ENCODE measurements around the gene SCCPDH. TPM values are rescaled to one million over a fixed set of nuclear protein-coding genes. Genes with fewer than 3 reads are reported as not detected.

SCCPDH gene
- total and polyA plus RNA-seq, 2 donors (not counting 1 experiment from before 2014, with no cell fraction given): 1.7 to 6.6 TPM

- ChIA-PET POLR2A (no interaction called here), CTCF (no interaction called here)
- no peak overlapping the region for H3K9ac ChIP-seq (ENCODE audit: low read length)
- no peak overlapping the region for H3K27ac ChIP-seq (ENCODE audit: low read length in 2 of 2)
- WGBS (ENCODE audit: insufficient coverage): 89% methylated on average over 17 of the region's 17 CpGs
- no peaks in the 10 kb centered on the region for H3K36me3 ChIP-seq (replicated peaks in 1 of 2; ENCODE audit: control extremely low read depth in 1 of 2, control insufficient read depth in 1 of 2, extremely low read depth in 1 of 2, insufficient read depth in 2 of 2, low read length in 1 of 2)
- TF ChIP-seq, protein P1, sequence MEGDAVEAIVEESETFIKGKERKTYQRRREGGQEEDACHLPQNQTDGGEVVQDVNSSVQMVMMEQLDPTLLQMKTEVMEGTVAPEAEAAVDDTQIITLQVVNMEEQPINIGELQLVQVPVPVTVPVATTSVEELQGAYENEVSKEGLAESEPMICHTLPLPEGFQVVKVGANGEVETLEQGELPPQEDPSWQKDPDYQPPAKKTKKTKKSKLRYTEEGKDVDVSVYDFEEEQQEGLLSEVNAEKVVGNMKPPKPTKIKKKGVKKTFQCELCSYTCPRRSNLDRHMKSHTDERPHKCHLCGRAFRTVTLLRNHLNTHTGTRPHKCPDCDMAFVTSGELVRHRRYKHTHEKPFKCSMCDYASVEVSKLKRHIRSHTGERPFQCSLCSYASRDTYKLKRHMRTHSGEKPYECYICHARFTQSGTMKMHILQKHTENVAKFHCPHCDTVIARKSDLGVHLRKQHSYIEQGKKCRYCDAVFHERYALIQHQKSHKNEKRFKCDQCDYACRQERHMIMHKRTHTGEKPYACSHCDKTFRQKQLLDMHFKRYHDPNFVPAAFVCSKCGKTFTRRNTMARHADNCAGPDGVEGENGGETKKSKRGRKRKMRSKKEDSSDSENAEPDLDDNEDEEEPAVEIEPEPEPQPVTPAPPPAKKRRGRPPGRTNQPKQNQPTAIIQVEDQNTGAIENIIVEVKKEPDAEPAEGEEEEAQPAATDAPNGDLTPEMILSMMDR (IDR thresholded peaks at IDR 0.05): no peak
- no peak for TF ChIP-seq EZH2 (IDR thresholded peaks at IDR 0.05; ENCODE audit: borderline replicate concordance, insufficient read depth, low read depth, low read length, poor library complexity, severe bottlenecking)
- Mint-ChIP-seq H3K27ac (no peak overlapping the region), H3K9me3 (ENCODE audit: insufficient read depth) (no peaks in the 10 kb centered on the region), H3K27me3 (peaks cover 13% of the 10 kb centered on the region), H3K4me1 (peaks cover 5% of the 10 kb centered on the region), H3K4me3 (no peak overlapping the region)
- DNase-seq: no peak
- no peak overlapping the region for H2AFZ ChIP-seq (ENCODE audit: insufficient read depth, low read depth, low read length, poor library complexity, severe bottlenecking)
- ATAC-seq (ENCODE audit: low read depth): no peak
- peaks cover 0 to 3% (median 0%) of the 10 kb centered on the region in 3 donors for H3K9me3 ChIP-seq (ENCODE audit: control extremely low read depth in 1 of 3, control insufficient read depth in 2 of 3, insufficient read depth in 1 of 3, low read length in 2 of 3)
- H3K4me3 ChIP-seq (ENCODE audit: control extremely low read depth in 1 of 5, extremely low read depth in 1 of 5, insufficient read depth in 1 of 5, low read depth in 2 of 5, low read length in 4 of 5): no peak overlapping the region
- no peaks in the 10 kb centered on the region for H4K20me1 ChIP-seq (ENCODE audit: control insufficient read depth, insufficient read depth, low read length, poor library complexity, severe bottlenecking)
- H3K27me3 ChIP-seq (replicated peaks in 1 of 4; ENCODE audit: control extremely low read depth in 1 of 4, control insufficient read depth in 3 of 4, insufficient read depth in 4 of 4, low read length in 3 of 4): peaks cover 0 to 8% (median 0%) of the 10 kb centered on the region in 4 experiments
- H3K79me2 ChIP-seq (ENCODE audit: control insufficient read depth, insufficient read depth, low read length): no peaks in the 10 kb centered on the region
- no peaks in the 10 kb centered on the region for H3K4me1 ChIP-seq (ENCODE audit: control insufficient read depth in 2 of 2, insufficient read depth in 2 of 2, low read length in 2 of 2)
- intact Hi-C loops (cut with micrococcal nuclease): no loop called here
- H3K4me2 ChIP-seq (replicated peaks; ENCODE audit: low read depth, low read length, poor library complexity, severe bottlenecking): no peak overlapping the region
These were observed 67.2 kb downstream of the SCCPDH start for GRCh38 chr1:246791303-246791918.

GRCh38 chr1:246792603-246793002 is 68.4 kb downstream of the SCCPDH start:
- peaks cover 13% of the 10 kb centered on the region for H3K27me3 Mint-ChIP-seq
- WGBS (ENCODE audit: insufficient coverage): 98% methylated on average over 21 of the region's 25 CpGs
- Histone ChIP-seq H3K4me2 (replicated peaks; ENCODE audit: low read depth, low read length, poor library complexity, severe bottlenecking) (no peak overlapping the region), H3K36me3 (replicated peaks in 1 of 2; ENCODE audit: control extremely low read depth in 1 of 2, control insufficient read depth in 1 of 2, extremely low read depth in 1 of 2, insufficient read depth in 2 of 2, low read length in 1 of 2) (no peaks in the 10 kb centered on the region), H3K4me3 (ENCODE audit: control extremely low read depth in 1 of 5, extremely low read depth in 1 of 5, insufficient read depth in 1 of 5, low read depth in 2 of 5, low read length in 4 of 5) (no peak overlapping the region), H4K20me1 (ENCODE audit: control insufficient read depth, insufficient read depth, low read length, poor library complexity, severe bottlenecking) (no peaks in the 10 kb centered on the region), H3K9me3 (ENCODE audit: control extremely low read depth in 1 of 3, control insufficient read depth in 2 of 3, insufficient read depth in 1 of 3, low read length in 2 of 3) (no peaks in the 10 kb centered on the region), H3K9ac (ENCODE audit: low read length) (no peak overlapping the region), H2AFZ (ENCODE audit: insufficient read depth, low read depth, low read length, poor library complexity, severe bottlenecking) (no peak overlapping the region), H3K27ac (ENCODE audit: low read length in 2 of 2) (no peak overlapping the region), H3K4me1 (ENCODE audit: control insufficient read depth in 2 of 2, insufficient read depth in 2 of 2, low read length in 2 of 2) (no peaks in the 10 kb centered on the region), H3K27me3 (replicated peaks in 1 of 4; ENCODE audit: control extremely low read depth in 1 of 4, control insufficient read depth in 3 of 4, insufficient read depth in 4 of 4, low read length in 3 of 4) (peaks cover 0 to 8% (median 0%) of the 10 kb centered on the region in 4 experiments), H3K79me2 (ENCODE audit: control insufficient read depth, insufficient read depth, low read length) (no peaks in the 10 kb centered on the region)
- no peak for DNase-seq
- no peak overlapping the region for H3K27ac Mint-ChIP-seq
- intact Hi-C loops (cut with micrococcal nuclease): no loop called here
- ChIA-PET POLR2A (no interaction called here), CTCF (no interaction called here)
- H3K9me3 Mint-ChIP-seq (ENCODE audit: insufficient read depth): no peaks in the 10 kb centered on the region
- H3K4me1 Mint-ChIP-seq: peaks cover 5% of the 10 kb centered on the region
- ATAC-seq (ENCODE audit: low read depth): no peak
- H3K4me3 Mint-ChIP-seq: no peak overlapping the region
- TF ChIP-seq, protein P1 (IDR thresholded peaks at IDR 0.05): no peak
- TF ChIP-seq EZH2 (IDR thresholded peaks at IDR 0.05; ENCODE audit: borderline replicate concordance, insufficient read depth, low read depth, low read length, poor library complexity, severe bottlenecking): no peak
